ENCODE data around the gene MAVS. TPM values are rescaled to one million over a fixed set of nuclear protein-coding genes. Genes with fewer than 3 reads are reported as not detected.

The MAVS gene
- total and polyA plus RNA-seq, 9 of the 15 experiments (the other 6 are each of a cell fraction or from before 2014, with no cell fraction given), result 1.6 to 22.0 (median 11.3) TPM

DNA sequence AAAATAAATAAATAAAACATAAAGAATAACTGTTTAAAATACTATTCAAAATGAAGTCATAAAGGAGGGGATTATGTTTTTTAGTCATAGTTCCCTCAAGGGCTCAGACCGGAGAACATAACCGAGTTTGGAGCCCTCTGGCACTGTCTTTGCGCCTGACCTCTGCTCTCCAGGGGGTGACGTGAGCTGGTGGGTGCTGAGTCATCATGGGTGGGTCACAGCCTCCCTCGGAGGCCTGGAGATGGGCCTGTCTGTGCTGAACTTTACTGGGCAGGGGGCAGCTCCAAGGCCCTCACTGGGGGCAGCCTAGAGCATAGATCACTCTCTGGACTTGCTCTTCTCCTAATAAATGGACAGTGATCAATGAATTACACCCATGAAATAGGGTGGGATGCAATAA lies 3.1 kb upstream of the MAVS start (continued):
- TF ChIP-seq, protein P1, sequence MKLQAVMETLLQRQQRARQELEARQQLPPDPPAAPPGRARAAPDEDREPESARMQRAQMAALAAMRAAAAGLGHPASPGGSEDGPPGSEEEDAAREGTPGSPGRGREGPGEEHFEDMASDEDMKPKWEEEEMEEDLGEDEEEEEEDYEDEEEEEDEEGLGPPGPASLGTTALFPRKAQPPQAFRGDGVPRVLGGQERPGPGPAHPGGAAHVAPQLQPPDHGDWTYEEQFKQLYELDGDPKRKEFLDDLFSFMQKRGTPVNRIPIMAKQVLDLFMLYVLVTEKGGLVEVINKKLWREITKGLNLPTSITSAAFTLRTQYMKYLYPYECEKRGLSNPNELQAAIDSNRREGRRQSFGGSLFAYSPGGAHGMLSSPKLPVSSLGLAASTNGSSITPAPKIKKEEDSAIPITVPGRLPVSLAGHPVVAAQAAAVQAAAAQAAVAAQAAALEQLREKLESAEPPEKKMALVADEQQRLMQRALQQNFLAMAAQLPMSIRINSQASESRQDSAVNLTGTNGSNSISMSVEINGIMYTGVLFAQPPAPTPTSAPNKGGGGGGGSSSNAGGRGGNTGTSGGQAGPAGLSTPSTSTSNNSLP (IDR thresholded peaks at IDR 0.05; ENCODE audit: borderline replicate concordance, low read depth, low read length), result no peak
- no peak for TF ChIP-seq SMARCB1 (IDR thresholded peaks at IDR 0.05; ENCODE audit: insufficient read length, low read depth)
- TF ChIP-seq HNRNPL (IDR thresholded peaks at IDR 0.05; ENCODE audit: low read depth, low read length), result no peak
- no peak for TF ChIP-seq ZNF707 (CRISPR knock-in tag; conservative IDR thresholded peaks at IDR 0.05)
- TF ChIP-seq SPI1 (IDR thresholded peaks at IDR 0.05; ENCODE audit: borderline replicate concordance, low read depth, low read length), result no peak
- TF ChIP-seq DPF2 (IDR thresholded peaks at IDR 0.05), result peak; percentile 79
- TF ChIP-seq ZNF134 (CRISPR knock-in tag; conservative IDR thresholded peaks at IDR 0.05), result no peak
- no peak for TF ChIP-seq DIDO1 (tag; IDR thresholded peaks at IDR 0.05; ENCODE audit: low read depth)
- TF ChIP-seq NFXL1 (CRISPR knock-in tag; IDR thresholded peaks at IDR 0.05), result no peak
- no peak for TF ChIP-seq MEIS2 (IDR thresholded peaks at IDR 0.05; ENCODE audit: partially characterized antibody)
- peak; percentile 77 for TF ChIP-seq FOSL1 (tag; conservative IDR thresholded peaks at IDR 0.05)
- TF ChIP-seq, protein P2, sequence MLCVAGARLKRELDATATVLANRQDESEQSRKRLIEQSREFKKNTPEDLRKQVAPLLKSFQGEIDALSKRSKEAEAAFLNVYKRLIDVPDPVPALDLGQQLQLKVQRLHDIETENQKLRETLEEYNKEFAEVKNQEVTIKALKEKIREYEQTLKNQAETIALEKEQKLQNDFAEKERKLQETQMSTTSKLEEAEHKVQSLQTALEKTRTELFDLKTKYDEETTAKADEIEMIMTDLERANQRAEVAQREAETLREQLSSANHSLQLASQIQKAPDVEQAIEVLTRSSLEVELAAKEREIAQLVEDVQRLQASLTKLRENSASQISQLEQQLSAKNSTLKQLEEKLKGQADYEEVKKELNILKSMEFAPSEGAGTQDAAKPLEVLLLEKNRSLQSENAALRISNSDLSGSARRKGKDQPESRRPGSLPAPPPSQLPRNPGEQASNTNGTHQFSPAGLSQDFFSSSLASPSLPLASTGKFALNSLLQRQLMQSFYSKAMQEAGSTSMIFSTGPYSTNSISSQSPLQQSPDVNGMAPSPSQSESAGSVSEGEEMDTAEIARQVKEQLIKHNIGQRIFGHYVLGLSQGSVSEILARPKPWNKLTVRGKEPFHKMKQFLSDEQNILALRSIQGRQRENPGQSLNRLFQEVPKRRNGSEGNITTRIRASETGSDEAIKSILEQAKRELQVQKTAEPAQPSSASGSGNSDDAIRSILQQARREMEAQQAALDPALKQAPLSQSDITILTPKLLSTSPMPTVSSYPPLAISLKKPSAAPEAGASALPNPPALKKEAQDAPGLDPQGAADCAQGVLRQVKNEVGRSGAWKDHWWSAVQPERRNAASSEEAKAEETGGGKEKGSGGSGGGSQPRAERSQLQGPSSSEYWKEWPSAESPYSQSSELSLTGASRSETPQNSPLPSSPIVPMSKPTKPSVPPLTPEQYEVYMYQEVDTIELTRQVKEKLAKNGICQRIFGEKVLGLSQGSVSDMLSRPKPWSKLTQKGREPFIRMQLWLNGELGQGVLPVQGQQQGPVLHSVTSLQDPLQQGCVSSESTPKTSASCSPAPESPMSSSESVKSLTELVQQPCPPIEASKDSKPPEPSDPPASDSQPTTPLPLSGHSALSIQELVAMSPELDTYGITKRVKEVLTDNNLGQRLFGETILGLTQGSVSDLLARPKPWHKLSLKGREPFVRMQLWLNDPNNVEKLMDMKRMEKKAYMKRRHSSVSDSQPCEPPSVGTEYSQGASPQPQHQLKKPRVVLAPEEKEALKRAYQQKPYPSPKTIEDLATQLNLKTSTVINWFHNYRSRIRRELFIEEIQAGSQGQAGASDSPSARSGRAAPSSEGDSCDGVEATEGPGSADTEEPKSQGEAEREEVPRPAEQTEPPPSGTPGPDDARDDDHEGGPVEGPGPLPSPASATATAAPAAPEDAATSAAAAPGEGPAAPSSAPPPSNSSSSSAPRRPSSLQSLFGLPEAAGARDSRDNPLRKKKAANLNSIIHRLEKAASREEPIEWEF (CRISPR knock-in tag; IDR thresholded peaks at IDR 0.05), result no peak
- TF ChIP-seq KLF10 (CRISPR knock-in tag; IDR thresholded peaks at IDR 0.05), result no peak
- TF ChIP-seq FOS (IDR thresholded peaks at IDR 0.05; ENCODE audit: extremely low read depth, insufficient read length), result peak; percentile 3
- TF ChIP-seq, protein P3, sequence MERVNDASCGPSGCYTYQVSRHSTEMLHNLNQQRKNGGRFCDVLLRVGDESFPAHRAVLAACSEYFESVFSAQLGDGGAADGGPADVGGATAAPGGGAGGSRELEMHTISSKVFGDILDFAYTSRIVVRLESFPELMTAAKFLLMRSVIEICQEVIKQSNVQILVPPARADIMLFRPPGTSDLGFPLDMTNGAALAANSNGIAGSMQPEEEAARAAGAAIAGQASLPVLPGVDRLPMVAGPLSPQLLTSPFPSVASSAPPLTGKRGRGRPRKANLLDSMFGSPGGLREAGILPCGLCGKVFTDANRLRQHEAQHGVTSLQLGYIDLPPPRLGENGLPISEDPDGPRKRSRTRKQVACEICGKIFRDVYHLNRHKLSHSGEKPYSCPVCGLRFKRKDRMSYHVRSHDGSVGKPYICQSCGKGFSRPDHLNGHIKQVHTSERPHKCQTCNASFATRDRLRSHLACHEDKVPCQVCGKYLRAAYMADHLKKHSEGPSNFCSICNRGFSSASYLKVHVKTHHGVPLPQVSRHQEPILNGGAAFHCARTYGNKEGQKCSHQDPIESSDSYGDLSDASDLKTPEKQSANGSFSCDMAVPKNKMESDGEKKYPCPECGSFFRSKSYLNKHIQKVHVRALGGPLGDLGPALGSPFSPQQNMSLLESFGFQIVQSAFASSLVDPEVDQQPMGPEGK (CRISPR knock-in tag; IDR thresholded peaks at IDR 0.05; ENCODE audit: borderline replicate concordance), result no peak
- TF ChIP-seq ZNF174 (CRISPR knock-in tag; IDR thresholded peaks at IDR 0.05), result no peak
- no peak for TF ChIP-seq ESRRB (CRISPR knock-in tag; IDR thresholded peaks at IDR 0.05; ENCODE audit: borderline replicate concordance)
- no peak for TF ChIP-seq ZNF785 (CRISPR knock-in tag; IDR thresholded peaks at IDR 0.05)
- TF ChIP-seq SETDB1 (IDR thresholded peaks at IDR 0.05; ENCODE audit: low read length), result no peak
- no peak for TF ChIP-seq RBM39 (optimal IDR thresholded peaks at IDR 0.05; ENCODE audit: low read depth, low read length)
- TF ChIP-seq, protein P4, sequence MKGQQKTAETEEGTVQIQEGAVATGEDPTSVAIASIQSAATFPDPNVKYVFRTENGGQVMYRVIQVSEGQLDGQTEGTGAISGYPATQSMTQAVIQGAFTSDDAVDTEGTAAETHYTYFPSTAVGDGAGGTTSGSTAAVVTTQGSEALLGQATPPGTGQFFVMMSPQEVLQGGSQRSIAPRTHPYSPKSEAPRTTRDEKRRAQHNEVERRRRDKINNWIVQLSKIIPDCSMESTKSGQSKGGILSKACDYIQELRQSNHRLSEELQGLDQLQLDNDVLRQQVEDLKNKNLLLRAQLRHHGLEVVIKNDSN (CRISPR knock-in tag; IDR thresholded peaks at IDR 0.05), result no peak
